ENCODE data around the gene ZNF543. TPM values are rescaled to one million over a fixed set of nuclear protein-coding genes. Genes with fewer than 3 reads are reported as not detected.
"Not testable (repeated sequence)": the region's sequence is repeated elsewhere in the genome, so short reads cannot be mapped to it uniquely, and the experiment has no call there.

Gene ZNF543
- total RNA-seq (2014; rRNA removed; shearing (Covaris generic); ENCODE audit: low replicate concordance), result 7.6 and 10.0 TPM in 2 replicates

DNA sequence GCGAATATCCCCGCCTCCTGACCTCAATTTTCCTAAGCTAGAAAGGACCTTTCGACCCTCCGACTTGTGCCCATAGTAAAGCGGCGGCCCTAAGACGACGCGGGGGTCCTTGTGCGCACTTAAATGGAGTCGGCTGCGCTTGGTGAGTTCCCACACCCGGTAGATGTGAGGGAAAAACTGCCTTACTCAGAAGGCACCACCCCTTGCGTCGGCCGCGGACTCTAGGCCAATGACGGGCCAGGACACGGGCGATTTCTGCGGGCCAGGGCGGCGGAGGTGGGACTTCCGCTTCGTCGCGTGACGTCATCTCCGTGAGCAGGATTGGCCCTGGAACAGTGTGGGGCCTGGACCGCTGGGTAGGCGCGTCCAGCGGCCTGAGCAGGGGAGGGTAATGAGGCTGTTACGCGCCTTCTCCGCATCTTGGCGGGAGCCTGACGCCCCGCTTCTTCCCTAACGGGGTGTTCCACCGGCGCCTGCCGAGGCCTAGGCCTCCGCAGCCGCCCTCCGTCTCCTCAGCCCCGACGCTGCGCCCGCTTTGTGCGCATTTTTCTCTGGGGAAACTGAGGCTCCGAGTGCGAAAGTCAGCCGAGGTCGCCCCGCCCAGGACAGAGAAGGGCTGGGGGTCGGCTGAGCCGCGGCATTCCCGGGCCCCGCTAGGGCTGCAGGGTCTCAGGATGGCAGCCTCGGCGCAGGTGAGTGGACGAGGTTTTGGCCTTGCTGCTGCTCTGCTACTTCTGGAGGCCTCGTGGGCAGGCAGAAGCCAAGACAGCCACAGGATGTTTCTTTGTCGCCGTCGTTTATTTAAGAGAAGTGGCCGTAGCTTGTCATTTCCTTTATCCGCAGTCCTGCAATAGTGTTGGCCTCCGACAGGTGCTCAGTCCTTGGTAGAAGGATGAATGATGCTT, at the start of gene ZNF543:
TSS of gene ZNF543 (plus strand) at position 293 of the 905 bp plus-strand sequence. CDS start at position 675, 382 bp downstream.
- peak; percentile 98 for DNase-seq
- H3K27me3 ChIP-seq, result peaks cover 3% of the 10 kb centered on the region; the same call in 1 of the 2 replicates
- peaks cover 2% of the 10 kb centered on the region; the same call in 1 of the 2 replicates for H3K9me3 ChIP-seq
- H3K36me3 ChIP-seq, result peaks cover 34% of the 10 kb centered on the region
- H3K4me3 ChIP-seq, result peak within 1 kb of the TSS; percentile 91

DNA sequence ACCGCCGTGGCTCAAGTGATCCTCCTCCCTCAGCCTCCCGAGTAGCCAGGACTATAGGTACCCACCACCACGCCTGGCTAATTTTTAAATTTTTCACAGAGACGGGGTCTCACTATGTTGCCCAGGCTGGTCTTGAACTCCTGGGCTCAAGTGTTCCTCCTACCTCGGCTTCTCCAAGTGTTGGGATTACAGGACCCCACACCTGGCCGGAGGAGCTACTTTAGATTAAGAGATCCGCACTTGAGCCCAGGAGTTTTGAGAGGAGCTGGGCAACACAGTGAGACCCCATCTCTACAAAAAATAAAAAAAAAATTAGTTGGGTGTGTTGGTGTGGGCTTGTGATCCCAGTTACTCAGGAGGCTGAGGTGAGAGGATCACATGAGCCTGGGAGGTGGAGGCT, 49.0 kb upstream of the ZNF543 start:
- DNase-seq, result no peak
- H3K9me3 ChIP-seq, result no peaks in the 10 kb centered on the region
- peaks cover 4% of the 10 kb centered on the region for H3K36me3 ChIP-seq
- H3K4me3 ChIP-seq, result no peak overlapping the region
- no peaks in the 10 kb centered on the region for H3K27me3 ChIP-seq

DNA sequence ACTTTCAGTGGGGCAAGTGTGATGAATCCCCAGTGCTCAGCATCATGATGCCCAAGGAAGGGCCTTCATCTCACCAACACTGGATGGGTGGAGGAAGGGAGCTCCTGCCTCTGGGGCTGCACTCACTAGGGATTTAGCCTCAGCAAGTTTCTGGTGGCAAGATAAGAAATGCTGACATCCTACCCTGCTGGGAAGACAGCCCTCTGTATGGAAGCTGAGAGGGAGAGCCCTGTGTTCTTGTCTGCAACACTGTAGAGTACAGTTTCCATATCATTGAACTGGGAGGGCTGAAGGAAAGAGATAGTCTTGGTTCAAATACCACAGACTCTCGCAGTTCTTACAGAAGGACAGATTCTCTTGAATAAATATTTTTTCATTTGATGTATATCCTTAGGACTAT, 47.3 kb upstream of the ZNF543 start:
- Histone ChIP-seq H3K4me3 (no peak overlapping the region), H3K27me3 (no peaks in the 10 kb centered on the region)
- DNase-seq, result no peak

DNA sequence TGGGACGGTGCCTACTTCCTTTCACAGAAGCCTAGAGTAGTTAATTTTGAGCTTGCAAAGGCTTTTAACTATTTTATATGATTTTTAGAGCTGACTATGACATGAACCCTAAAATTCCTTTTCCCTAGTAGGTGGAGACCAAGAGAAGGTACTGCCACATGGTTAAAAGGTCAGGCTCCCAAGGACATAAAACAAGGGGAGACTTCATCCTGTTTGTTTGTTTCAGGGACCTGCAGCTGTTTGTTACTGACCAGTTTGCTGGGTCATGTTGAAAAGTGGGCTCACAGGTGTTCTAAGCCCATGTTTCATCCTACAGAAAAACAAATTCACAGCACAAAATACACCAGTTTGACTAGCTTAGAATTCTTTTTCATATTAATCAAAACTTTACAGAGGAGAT, 43.8 kb upstream of the ZNF543 start:
- Histone ChIP-seq H3K4me3 (no peak overlapping the region), H3K9me3 (no peaks in the 10 kb centered on the region), H3K27me3 (no peaks in the 10 kb centered on the region), H3K36me3 (peaks cover 13% of the 10 kb centered on the region)
- DNase-seq, result no peak

More for the DNA sequence above, 47.3 kb upstream of the ZNF543 start:
- Histone ChIP-seq H3K36me3 (peaks cover 4% of the 10 kb centered on the region), H3K9me3 (no peaks in the 10 kb centered on the region)

DNA sequence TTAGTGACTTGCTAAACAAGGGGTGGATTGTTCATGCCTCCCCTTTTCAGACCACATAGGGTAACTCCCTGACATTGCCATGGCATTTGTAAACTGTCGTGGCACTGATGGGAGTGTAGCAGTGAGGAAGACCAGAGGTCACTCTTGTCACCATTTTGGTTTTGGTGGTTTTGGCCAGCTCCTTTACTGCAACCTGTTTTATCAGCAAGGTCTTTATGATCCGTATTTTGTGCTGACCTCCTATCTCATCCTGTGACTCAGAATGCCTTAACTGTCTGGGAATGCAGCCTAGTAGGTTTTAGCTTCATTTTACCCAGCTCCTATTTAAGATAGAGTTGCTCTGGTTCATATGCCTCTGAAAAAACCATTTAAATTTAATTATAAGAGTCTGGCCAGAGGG, 41.8 kb upstream of the ZNF543 start:
- H3K9me3 ChIP-seq, H3K27me3 ChIP-seq, DNase-seq, H3K4me3 ChIP-seq: not testable (repeated sequence)
- peaks cover 29% of the 10 kb centered on the region for H3K36me3 ChIP-seq

DNA sequence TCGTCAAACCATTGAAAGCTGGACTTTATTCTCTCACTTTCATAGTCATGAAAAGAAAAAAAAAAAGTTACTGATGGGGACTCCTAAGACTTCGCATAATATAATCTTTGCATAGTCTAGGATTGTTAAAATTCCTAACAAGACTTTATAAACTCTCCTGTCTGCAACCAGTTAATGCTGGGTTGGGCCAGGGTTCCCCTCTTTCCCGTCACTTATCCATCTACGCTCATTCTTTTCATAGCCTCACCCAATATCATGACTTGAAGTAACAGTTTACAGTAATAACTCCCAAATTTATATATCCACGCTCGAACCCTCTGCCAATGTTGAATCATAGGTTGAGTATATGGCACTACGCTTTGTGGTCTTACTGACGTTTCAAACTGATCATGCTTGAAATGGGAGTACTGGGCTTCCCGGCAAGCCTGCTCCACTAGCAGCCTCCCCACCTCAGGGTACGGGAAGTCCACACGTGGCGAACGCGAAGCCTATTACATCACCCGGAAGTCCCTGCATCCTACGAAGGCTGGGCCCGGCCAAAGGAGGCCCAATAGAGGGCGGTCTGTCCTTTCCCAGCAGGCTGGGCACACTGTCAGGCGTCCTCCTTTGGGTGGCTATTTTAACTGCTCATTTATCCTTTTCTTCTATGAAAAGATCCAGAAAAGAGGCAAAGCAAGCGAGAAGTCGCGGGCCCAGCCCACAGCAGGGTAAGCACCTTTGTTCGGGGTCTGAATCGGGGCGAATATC, 40.7 kb upstream of the ZNF543 start:
- Histone ChIP-seq H3K27me3 (no peaks in the 10 kb centered on the region), H3K36me3 (peaks cover 35% of the 10 kb centered on the region), H3K9me3 (no peaks in the 10 kb centered on the region), H3K4me3 (peak overlapping the region; percentile 78)
- DNase-seq, result peak; percentile 96

DNA sequence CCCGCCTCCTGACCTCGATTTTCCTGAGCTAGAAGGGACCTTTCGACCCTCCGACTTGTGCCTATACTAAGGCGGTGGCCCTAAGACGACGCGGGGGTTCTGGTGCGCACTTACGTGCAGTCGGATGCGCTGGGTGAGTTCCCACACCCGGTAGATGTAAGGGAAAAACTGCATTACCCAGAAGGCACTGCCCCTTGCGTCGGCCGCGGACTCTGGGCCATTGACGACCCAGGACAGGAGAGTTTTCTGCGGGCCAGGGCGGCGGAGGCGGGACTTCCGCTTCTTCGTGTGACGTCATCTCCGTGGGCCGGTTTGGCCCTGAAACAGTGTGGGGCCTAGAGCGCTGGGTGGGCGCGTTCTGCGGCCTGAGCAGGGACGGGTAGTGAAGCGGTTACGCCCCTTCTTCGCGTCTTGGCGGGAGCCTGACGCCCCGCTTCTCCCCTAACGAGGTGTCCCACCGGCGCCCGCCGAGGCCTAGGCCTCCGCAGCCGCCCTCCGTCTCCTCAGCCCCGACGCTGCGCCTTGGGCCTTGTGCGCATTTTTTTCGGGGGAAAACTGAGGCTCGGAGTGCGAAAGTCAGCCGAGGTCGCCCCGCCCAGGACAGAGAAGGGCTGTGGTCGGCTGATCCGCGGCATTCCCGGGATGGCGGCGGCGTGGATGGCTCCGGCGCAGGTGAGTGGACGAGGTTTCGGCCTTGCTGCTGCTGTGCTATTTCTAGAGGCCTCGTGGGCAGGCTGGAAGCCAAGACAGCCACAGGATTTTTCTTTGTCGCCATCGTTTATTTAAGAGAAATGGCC, 39.9 kb upstream of the ZNF543 start, which contains the start of gene ZNF460:
TSS of gene ZNF460 (plus strand) at position 321 of the 797 bp plus-strand sequence. CDS start at position 643, 322 bp downstream.
- Histone ChIP-seq H3K4me3 (peak within 1 kb of the TSS; percentile 78), H3K9me3 (no peaks in the 10 kb centered on the region; the same call in 1 of the 2 replicates), H3K27me3 (no peaks in the 10 kb centered on the region), H3K36me3 (peaks cover 42% of the 10 kb centered on the region)
- peak; percentile 97 for DNase-seq

DNA sequence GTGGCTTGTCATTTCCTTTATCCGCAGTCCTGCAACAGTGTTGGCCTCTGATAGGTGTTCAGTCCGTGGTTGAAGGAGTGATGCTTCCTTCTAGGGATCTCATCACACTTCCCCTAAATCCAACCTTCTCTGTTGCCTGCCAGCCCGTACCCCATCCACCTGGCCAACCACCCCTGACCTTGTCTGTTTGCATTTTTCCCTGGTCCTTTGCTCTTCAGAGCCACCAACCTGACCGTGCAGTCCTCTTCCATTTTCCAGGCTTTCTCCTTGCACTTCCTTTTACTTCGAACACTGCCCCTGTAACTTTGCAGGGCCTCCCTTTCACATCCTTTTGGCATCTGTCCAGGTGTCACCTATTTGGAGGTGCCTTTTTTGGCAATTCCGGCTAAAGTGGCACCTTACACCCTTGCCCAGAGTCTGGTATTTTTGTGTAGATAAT, 39.3 kb upstream of the ZNF543 start:
- Histone ChIP-seq H3K9me3 (peaks cover 2% of the 10 kb centered on the region; the same call in 1 of the 2 replicates), H3K4me3 (peak overlapping the region; percentile 78), H3K27me3 (no peaks in the 10 kb centered on the region), H3K36me3 (peaks cover 48% of the 10 kb centered on the region)
- DNase-seq, result no peak

DNA sequence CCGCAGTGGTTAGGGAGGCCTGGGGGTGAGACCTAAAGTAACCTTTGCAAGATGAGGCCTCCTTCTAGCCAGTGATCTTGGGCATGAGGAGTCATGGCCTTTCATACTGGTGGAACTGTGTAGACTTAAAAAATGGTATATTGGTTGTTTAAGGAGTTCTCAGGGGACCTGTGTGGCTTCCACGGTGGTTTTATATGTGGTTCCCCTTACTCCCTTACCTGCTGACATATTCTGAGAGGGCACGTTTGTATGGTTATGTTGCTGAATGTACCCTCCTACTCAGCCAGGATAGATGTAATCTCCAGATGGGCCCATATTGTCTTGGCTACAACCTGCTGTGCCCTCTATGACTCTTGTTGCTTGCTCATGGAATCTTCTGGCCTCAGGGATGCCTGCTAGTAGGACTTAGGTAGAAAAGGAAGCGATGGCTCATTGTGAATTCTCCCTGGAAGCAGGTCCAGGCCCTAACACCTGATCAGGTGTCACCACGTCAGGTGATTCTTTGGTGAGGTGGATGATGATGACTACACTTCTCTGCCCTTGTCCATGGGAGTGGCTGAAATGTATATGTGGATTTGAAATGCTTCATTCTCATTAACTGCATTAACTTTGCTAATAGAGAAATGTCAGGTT, 38.1 kb upstream of the ZNF543 start:
- H3K27me3 ChIP-seq, result no peaks in the 10 kb centered on the region
- peaks cover 60% of the 10 kb centered on the region for H3K36me3 ChIP-seq
- no peak for DNase-seq
- H3K9me3 ChIP-seq, result peaks cover 6% of the 10 kb centered on the region
- peak overlapping the region; percentile 78 for H3K4me3 ChIP-seq

DNA sequence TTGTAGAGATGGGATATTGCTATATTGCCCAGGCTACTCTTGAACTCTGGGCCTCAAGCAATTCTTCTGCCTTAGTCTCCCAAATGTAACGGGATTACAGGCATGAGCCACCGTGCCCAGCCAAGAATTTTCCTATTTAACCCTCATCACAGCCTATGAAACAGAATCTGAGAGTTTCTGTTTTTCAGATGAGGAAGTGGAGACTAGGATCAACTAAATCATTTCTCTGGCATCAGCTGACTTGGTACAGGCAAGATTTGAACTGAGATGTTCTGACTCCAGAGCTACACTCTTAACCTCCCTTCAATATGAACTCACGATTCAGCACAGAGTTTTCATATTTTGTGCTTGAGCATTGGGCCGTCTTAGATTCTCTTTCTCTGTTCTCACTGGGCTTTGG, 31.9 kb upstream of the ZNF543 start:
- Histone ChIP-seq H3K9me3 (peaks cover 56% of the 10 kb centered on the region), H3K36me3 (peaks cover 98% of the 10 kb centered on the region), H3K27me3 (no peaks in the 10 kb centered on the region), H3K4me3 (no peak overlapping the region)
- no peak for DNase-seq

DNA sequence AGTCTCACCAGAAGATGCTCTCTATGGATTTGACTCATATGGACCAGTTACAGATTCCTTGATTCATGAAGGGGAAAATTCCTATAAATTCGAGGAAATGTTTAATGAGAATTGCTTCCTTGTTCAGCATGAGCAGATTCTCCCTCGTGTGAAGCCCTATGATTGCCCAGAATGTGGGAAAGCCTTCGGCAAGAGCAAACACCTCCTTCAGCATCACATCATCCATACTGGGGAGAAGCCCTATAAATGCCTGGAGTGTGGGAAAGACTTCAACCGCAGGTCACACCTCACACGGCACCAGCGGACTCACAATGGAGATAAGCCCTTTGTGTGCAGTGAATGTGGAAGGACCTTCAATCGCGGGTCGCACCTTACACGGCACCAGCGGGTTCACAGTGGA, 29.3 kb upstream of the ZNF543 start:
- Histone ChIP-seq H3K9me3 (peaks cover 72% of the 10 kb centered on the region), H3K36me3 (peaks cover 100% of the 10 kb centered on the region), H3K27me3 (no peaks in the 10 kb centered on the region)

DNA sequence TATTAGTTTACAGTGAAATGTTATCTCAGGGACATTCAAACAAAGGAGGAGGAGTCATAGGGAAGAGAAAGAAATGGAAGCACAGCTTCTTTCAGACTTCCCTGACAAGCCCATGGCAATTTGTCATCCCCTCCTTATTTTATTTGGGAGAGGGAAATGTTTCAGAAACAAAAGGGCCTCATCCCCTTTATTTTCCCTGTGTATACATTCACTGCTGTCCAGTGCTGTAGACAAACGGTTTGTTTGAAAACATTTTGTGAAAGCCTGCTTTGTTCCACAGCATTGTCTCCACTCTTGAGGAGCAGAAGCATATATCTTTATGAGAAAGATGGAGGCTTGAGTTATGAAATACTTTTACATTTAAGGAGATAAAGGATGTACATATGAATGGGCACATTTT, 27.7 kb upstream of the ZNF543 start:
- no peak overlapping the region for H3K4me3 ChIP-seq
- peaks cover 99% of the 10 kb centered on the region for H3K36me3 ChIP-seq
- H3K27me3 ChIP-seq, result no peaks in the 10 kb centered on the region
- peaks cover 64% of the 10 kb centered on the region for H3K9me3 ChIP-seq
- no peak for DNase-seq

More for the DNA sequence above, 29.3 kb upstream of the ZNF543 start:
- no peak overlapping the region for H3K4me3 ChIP-seq
- DNase-seq, result no peak

DNA sequence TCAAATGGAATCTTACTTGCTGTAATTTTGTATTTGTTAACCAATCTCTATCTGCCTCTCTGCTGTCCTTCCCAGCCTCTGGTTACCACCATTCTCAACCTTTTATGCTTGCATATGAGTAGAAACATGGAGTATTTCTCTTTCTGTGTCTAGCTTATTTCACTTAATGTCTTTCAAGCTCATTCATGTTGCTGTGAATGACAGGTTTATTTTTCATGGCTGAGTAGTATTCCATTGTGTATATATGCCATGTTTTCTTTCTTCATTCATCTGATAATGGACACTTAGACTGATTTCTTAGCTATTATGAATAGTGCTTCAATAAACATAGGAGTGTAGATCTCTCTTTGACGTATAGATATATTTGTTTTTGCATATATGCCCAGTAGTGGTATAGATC, 26.6 kb upstream of the ZNF543 start:
- peaks cover 97% of the 10 kb centered on the region for H3K36me3 ChIP-seq
- DNase-seq, result no peak
- no peaks in the 10 kb centered on the region for H3K27me3 ChIP-seq
- H3K4me3 ChIP-seq, result no peak overlapping the region
- peaks cover 61% of the 10 kb centered on the region for H3K9me3 ChIP-seq

DNA sequence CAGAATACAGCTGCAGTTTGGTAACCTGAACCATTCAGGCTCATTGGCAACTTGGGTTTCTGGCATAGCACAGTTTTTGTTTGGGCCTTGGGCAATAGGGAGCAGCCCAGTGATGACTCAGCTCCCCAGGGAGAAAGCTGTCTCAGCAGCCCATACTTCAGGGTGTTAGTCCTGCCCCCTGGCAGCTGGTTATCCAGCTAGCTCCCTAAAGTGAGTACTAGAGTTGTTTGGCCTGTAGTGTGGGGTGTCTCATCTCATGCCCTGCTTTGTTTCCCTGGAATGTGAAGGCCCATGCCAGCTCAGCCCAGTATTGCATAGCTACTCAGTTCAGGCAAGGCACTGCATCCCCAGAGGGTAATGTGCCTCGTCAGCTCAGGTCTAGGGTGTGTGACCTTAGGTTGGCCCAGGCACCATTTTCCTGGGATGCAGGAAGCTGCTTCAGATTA, 18.2 kb upstream of the ZNF543 start:
- Histone ChIP-seq H3K4me3 (no peak overlapping the region), H3K36me3 (peaks cover 92% of the 10 kb centered on the region), H3K27me3 (0 out of 2 replicates have a peak, but pooled peaks cover 2% of the 10 kb centered on the region), H3K9me3 (peaks cover 8% of the 10 kb centered on the region; the same call in 1 of the 2 replicates)
- peak; percentile 98 for DNase-seq

DNA sequence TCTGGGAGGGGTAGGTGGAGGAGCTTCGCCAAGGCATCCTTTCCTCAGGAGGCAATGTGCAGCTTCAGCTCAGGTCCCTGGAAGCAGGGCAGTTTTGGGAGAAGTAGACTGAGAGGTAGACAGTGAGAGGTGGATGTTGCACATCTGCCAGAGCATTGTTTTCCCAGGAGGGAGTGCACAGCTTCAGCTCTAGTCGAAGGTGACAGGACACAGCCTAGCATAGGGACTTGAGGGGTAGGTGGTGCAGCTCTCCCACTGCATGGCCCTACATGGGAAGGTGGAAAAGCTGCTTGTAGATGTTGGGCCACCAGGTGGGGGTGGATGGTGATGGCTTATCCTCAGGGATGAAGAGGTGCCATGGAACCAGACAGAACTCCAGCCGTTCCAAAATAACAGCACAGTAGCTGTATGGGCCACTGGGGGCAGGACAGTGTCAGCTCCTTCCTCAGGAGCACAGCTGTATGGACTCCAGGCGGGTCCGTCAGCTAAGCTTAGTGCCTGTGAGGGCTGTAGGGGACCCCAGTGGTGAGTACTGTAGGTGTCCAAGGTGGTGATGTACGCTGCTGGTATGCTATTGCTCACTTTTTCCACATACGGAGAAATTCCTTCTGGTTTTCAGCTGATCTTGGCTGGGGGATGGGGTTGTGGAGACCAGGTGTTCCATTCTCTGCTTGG, 17.4 kb upstream of the ZNF543 start:
- H3K9me3 ChIP-seq, result peaks cover 5% of the 10 kb centered on the region; the same call in 1 of the 2 replicates
- peaks cover 85% of the 10 kb centered on the region for H3K36me3 ChIP-seq

More for the DNA sequence above, 17.4 kb upstream of the ZNF543 start:
- Histone ChIP-seq H3K27me3 (0 out of 2 replicates have a peak, but pooled peaks cover 2% of the 10 kb centered on the region), H3K4me3 (no peak overlapping the region)
- DNase-seq, result no peak

Measured in MG63 (cell line).